ENCODE results near the gene CTNNBL1. TPM values are rescaled to one million over a fixed set of nuclear protein-coding genes. Genes with fewer than 3 reads are reported as not detected.
"Not testable (repeated sequence)": the region's sequence is repeated elsewhere in the genome, so short reads cannot be mapped to it uniquely, and the experiment has no call there.

The CTNNBL1 gene
- total RNA-seq, 1 donor from 2014 or later, result 67.0 TPM

GRCh38 chr20:37657924-37658804, 35.7 kb upstream of the CTNNBL1 start:
- no peak overlapping the region for H3K4me2 ChIP-seq (ENCODE audit: low read length)
- H3K36me3 ChIP-seq (ENCODE audit: insufficient read depth, low read length), result no peaks in the 10 kb centered on the region
- H3K4me3 ChIP-seq (ENCODE audit: insufficient read depth, low read depth, low read length), result no peak overlapping the region
- no peaks in the 10 kb centered on the region for H3K9me3 ChIP-seq (ENCODE audit: insufficient read depth, low read depth, low read length)
- no peak overlapping the region for H3K9ac ChIP-seq (ENCODE audit: low read length)
- no peak for FAIRE-seq
- Mint-ChIP-seq H3K27me3 (ENCODE audit: low read depth, unreplicated experiment) (peaks cover 7% of the 10 kb centered on the region), H3K36me3 (ENCODE audit: low read depth, unreplicated experiment) (no peaks in the 10 kb centered on the region), H3K9me3 (ENCODE audit: unreplicated experiment) (peaks cover 6% of the 10 kb centered on the region), H3K27ac (ENCODE audit: unreplicated experiment) (no peak overlapping the region), H3K4me3 (ENCODE audit: unreplicated experiment) (no peak overlapping the region), H3K4me1 (ENCODE audit: low read depth, unreplicated experiment) (no peaks in the 10 kb centered on the region)
- no peak for DNase-seq (ENCODE audit: low read depth)
- H3K4me1 ChIP-seq (ENCODE audit: insufficient read depth, low read length), result no peaks in the 10 kb centered on the region
- H3K27me3 ChIP-seq (ENCODE audit: insufficient read depth, low read length), result peaks cover 3% of the 10 kb centered on the region
- no peaks in the 10 kb centered on the region for H4K20me1 ChIP-seq (ENCODE audit: insufficient read depth, low read length)
- TF ChIP-seq EZH2 (IDR thresholded peaks at IDR 0.05; ENCODE audit: insufficient read depth, low read length), result no peak
- H2AFZ ChIP-seq (ENCODE audit: low read depth, low read length), result no peak overlapping the region
- no peak overlapping the region for H3K27ac ChIP-seq (ENCODE audit: low read depth, low read length)
- no peaks in the 10 kb centered on the region for H3K79me2 ChIP-seq (ENCODE audit: insufficient read depth, low read length)

- no peak for FAIRE-seq
- Mint-ChIP-seq H3K27me3 (ENCODE audit: low read depth, unreplicated experiment) (peaks cover 4% of the 10 kb centered on the region), H3K27ac (ENCODE audit: unreplicated experiment) (no peak overlapping the region), H3K36me3 (ENCODE audit: low read depth, unreplicated experiment) (no peaks in the 10 kb centered on the region), H3K9me3 (ENCODE audit: unreplicated experiment) (peaks cover 15% of the 10 kb centered on the region), H3K4me1 (ENCODE audit: low read depth, unreplicated experiment) (no peaks in the 10 kb centered on the region), H3K4me3 (ENCODE audit: unreplicated experiment) (no peak overlapping the region)
- Histone ChIP-seq H3K79me2 (ENCODE audit: insufficient read depth, low read length) (no peaks in the 10 kb centered on the region), H3K9me3 (ENCODE audit: insufficient read depth, low read depth, low read length) (peaks cover 3% of the 10 kb centered on the region), H3K9ac (ENCODE audit: low read length) (no peak overlapping the region), H3K4me1 (ENCODE audit: insufficient read depth, low read length) (no peaks in the 10 kb centered on the region), H3K27ac (ENCODE audit: low read depth, low read length) (no peak overlapping the region), H3K27me3 (ENCODE audit: insufficient read depth, low read length) (peaks cover 3% of the 10 kb centered on the region), H3K4me2 (ENCODE audit: low read length) (no peak overlapping the region), H4K20me1 (ENCODE audit: insufficient read depth, low read length) (no peaks in the 10 kb centered on the region), H3K4me3 (ENCODE audit: insufficient read depth, low read depth, low read length) (no peak overlapping the region), H2AFZ (ENCODE audit: low read depth, low read length) (no peak overlapping the region), H3K36me3 (ENCODE audit: insufficient read depth, low read length) (no peaks in the 10 kb centered on the region)
- TF ChIP-seq EZH2 (IDR thresholded peaks at IDR 0.05; ENCODE audit: insufficient read depth, low read length) (no peak), CTCF (IDR thresholded peaks at IDR 0.05; ENCODE audit: insufficient read depth, low read depth, low read length) (no peak)
- no peak for DNase-seq (ENCODE audit: low read depth)
Observed at GRCh38 chr20:37661519-37661918, 32.3 kb upstream of the CTNNBL1 start.

DNA sequence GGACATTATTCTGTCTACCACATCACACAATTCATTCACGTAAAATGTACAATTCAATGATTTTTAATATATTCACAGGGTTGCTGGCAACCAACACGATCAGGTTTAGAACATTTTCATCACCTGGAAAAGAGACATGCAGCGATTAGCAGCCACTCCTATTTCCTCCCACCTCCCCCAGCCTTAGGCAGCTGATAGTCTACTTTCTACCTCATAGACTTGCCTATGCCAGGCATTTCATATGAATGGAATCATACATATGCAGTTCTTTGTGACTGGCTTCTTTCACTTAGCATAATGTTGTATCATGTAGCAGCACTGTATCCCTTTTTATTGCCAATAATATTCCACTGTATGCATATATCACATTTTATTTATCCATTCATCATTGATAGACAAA, 31.5 kb upstream of the CTNNBL1 start:
- Histone ChIP-seq H3K36me3 (ENCODE audit: insufficient read depth, low read length) (no peaks in the 10 kb centered on the region), H3K4me2 (ENCODE audit: low read length) (no peak overlapping the region), H3K9me3 (ENCODE audit: insufficient read depth, low read depth, low read length) (peaks cover 3% of the 10 kb centered on the region), H2AFZ (ENCODE audit: low read depth, low read length) (no peak overlapping the region), H3K27me3 (ENCODE audit: insufficient read depth, low read length) (peaks cover 3% of the 10 kb centered on the region), H4K20me1 (ENCODE audit: insufficient read depth, low read length) (no peaks in the 10 kb centered on the region), H3K79me2 (ENCODE audit: insufficient read depth, low read length) (no peaks in the 10 kb centered on the region), H3K27ac (ENCODE audit: low read depth, low read length) (no peak overlapping the region), H3K4me1 (ENCODE audit: insufficient read depth, low read length) (no peaks in the 10 kb centered on the region), H3K9ac (ENCODE audit: low read length) (no peak overlapping the region), H3K4me3 (ENCODE audit: insufficient read depth, low read depth, low read length) (no peak overlapping the region)
- DNase-seq (ENCODE audit: low read depth), result no peak
- no peak for FAIRE-seq
- no peak for TF ChIP-seq CTCF (IDR thresholded peaks at IDR 0.05; ENCODE audit: insufficient read depth, low read depth, low read length)
- TF ChIP-seq EZH2 (IDR thresholded peaks at IDR 0.05; ENCODE audit: insufficient read depth, low read length), result no peak
- peaks cover 19% of the 10 kb centered on the region for H3K9me3 Mint-ChIP-seq (ENCODE audit: unreplicated experiment)
- peaks cover 4% of the 10 kb centered on the region for H3K27me3 Mint-ChIP-seq (ENCODE audit: low read depth, unreplicated experiment)
- no peaks in the 10 kb centered on the region for H3K4me1 Mint-ChIP-seq (ENCODE audit: low read depth, unreplicated experiment)
- no peak overlapping the region for H3K4me3 Mint-ChIP-seq (ENCODE audit: unreplicated experiment)
- no peak overlapping the region for H3K27ac Mint-ChIP-seq (ENCODE audit: unreplicated experiment)
- no peaks in the 10 kb centered on the region for H3K36me3 Mint-ChIP-seq (ENCODE audit: low read depth, unreplicated experiment)

- H3K36me3 ChIP-seq (ENCODE audit: insufficient read depth, low read length); H3K4me3 Mint-ChIP-seq (ENCODE audit: unreplicated experiment); H3K79me2 ChIP-seq (ENCODE audit: insufficient read depth, low read length); DNase-seq (ENCODE audit: low read depth); H3K27ac Mint-ChIP-seq (ENCODE audit: unreplicated experiment); H3K4me3 ChIP-seq (ENCODE audit: insufficient read depth, low read depth, low read length); H3K9ac ChIP-seq (ENCODE audit: low read length); H3K27me3 Mint-ChIP-seq (ENCODE audit: low read depth, unreplicated experiment); H3K9me3 ChIP-seq (ENCODE audit: insufficient read depth, low read depth, low read length); H4K20me1 ChIP-seq (ENCODE audit: insufficient read depth, low read length); H3K4me1 Mint-ChIP-seq (ENCODE audit: low read depth, unreplicated experiment); H2AFZ ChIP-seq (ENCODE audit: low read depth, low read length); H3K4me2 ChIP-seq (ENCODE audit: low read length); H3K27me3 ChIP-seq (ENCODE audit: insufficient read depth, low read length); H3K27ac ChIP-seq (ENCODE audit: low read depth, low read length); H3K36me3 Mint-ChIP-seq (ENCODE audit: low read depth, unreplicated experiment); FAIRE-seq; H3K4me1 ChIP-seq (ENCODE audit: insufficient read depth, low read length): not testable (repeated sequence)
- H3K9me3 Mint-ChIP-seq (ENCODE audit: unreplicated experiment), result peaks cover 19% of the 10 kb centered on the region
Observed at GRCh38 chr20:37664595-37664994, 29.2 kb upstream of the CTNNBL1 start.
